Sigmoid colon (tissue), 7 donors: ENCODE results near the gene SLC25A11. TPM values are rescaled to one million over a fixed set of nuclear protein-coding genes. Genes with fewer than 3 reads are reported as not detected.
A peak's percentile ranks its signal among the peaks of the same experiment; 100 is the strongest.

ENCODE experiments used
- DNase-seq: peaks from one replicate; pipeline ENCODE4 v3.0.0-alpha.2; 2019
- H3K27ac ChIP-seq, 4 donors: fragments of 200-600 bp; sonication (generic); one replicate each; pipeline ENCODE4 v1.5.1; 2016 to 2019; ENCODE audit warnings: mild to moderate bottlenecking in 1 of 4
- H3K27me3 ChIP-seq, 3 donors: fragments of 200-600 bp; sonication (generic); one replicate each; pipeline ENCODE4 v1.5.1; 2019; ENCODE audit warnings: mild to moderate bottlenecking in 1 of 3
- H3K36me3 ChIP-seq, 4 donors: fragments of 200-600 bp; sonication (generic); one replicate each; pipeline ENCODE4 v1.5.1; 2016 to 2019
- H3K4me1 ChIP-seq, 4 donors: fragments of 200-600 bp; sonication (generic); one replicate each; pipeline ENCODE4 v1.5.1; 2017 to 2019
- H3K4me3 ChIP-seq, 4 donors: fragments of 200-600 bp; sonication (generic); one replicate each; pipeline ENCODE4 v1.5.1; 2017 to 2019; ENCODE audit warnings: mild to moderate bottlenecking in 2 of 4, moderate library complexity in 1 of 4
- H3K9me3 ChIP-seq, 4 donors: fragments of 200-600 bp in 3 of 4; sonication (generic) in 3 of 4; one replicate each; pipeline versions ENCODE4 v1.5.1 to v1.6.1; 2013 to 2019
- EP300 ChIP-seq, 4 donors: sonication (generic); formaldehyde crosslinking; IDR thresholded peaks; one replicate each; pipeline ENCODE4 v1.6.1; 2017; ENCODE audit warnings: antibody characterized with exemption in 4 of 4
- POLR2A ChIP-seq, 2 donors: fragments of 450-650 bp; IDR thresholded peaks; one replicate each; pipeline ENCODE4 v1.6.1; 2016; ENCODE audit warnings: antibody characterized with exemption in 2 of 2, mild to moderate bottlenecking in 2 of 2, moderate library complexity in 2 of 2
- POLR2AphosphoS5 ChIP-seq, 4 donors: sonication (generic); formaldehyde crosslinking; IDR thresholded peaks; one replicate each; pipeline ENCODE4 v1.6.1; 2017; ENCODE audit warnings: antibody characterized with exemption in 4 of 4
- WGBS, 2 donors: extraction: QIAGEN DNeasy Blood & Tissue Kit; methylation state at CpG; one replicate each; pipeline ENCODE4 v1.1.7; 2013; 5-methylcytosine and 5-hydroxymethylcytosine counted together
- intact Hi-C: fragments of 100-400 bp; cut with DNase I; formaldehyde crosslinking; loops from one replicate; pipeline ENCODE4 v1.15.1; 2023
- polyA plus RNA-seq, 3 donors: library from polyadenylated mRNA; stranded (reverse); fragments of 200-250 nt; gene quantifications; one replicate each; pipeline ENCODE4 v1.2.3, GENCODE V29; 2013
- total RNA-seq, 4 donors: library from RNA; depleted of rRNA; stranded (reverse); fragments of >200 nt; gene quantifications; one replicate each; pipeline ENCODE4 v1.1.0, GENCODE V29; 2016
- TF ChIP-seq, protein P1 (sequence below), 4 experiments: fragments of 450-650 bp in 3 of 4; fragments of 200-600 bp in 1 of 4; IDR thresholded peaks; one replicate each; pipeline ENCODE4 v1.5.1; 2016 to 2019; ENCODE audit warnings: antibody characterized with exemption in 4 of 4, mild to moderate bottlenecking in 3 of 4, moderate library complexity in 2 of 4
- donor health status: healthy with polysubstance abuse.
- donor health status: Bipolar disorder and iron deficiency.
- donor health status: healthy.

SLC25A11 gene
- total and polyA plus RNA-seq, 7 donors = 41.0 to 82.8 (median 57.7) TPM

DNA sequence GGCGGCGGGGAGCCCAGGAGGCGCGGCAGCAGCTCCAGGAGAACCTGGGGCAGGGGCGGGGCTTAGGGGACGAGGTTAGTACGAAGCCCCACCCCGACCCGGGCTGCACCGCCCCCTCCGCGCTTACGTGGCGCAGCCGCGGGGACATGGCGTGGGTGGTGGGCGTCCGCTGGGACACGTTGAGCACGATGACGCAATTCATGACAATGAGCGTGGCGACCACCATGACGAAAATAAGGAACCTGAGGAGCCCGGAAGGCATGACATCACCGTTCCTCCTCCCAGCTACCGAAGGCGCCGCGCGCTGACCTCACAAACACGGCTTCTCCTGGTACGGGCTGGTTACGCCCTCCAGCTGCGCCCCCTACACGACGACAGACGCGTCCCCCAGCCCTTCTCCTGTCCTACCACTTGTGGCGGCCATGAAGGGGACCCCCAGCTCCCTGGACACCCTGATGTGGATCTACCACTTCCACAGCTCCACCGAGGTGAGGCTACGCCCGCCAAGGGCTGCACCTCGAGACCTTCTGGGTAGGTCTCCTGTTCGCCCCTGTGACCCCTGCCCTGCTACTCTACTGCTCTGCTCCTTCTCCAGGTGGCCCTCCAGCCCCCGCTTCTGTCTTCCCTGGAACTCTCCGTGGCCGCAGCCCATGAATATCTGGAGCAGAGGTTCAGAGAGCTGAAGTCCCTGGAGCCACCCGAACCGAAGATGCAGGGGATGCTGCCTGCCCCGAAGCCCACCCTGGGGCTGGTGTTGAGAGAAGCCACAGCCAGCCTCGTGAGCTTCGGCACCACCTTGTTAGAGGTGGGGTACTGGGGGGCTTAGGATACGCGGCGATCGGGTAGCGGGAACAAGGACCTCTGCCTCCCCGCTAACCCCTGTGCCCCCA lies 40.3 kb downstream of the SLC25A11 start, which contains the start of gene C17orf107:
Gene C17orf107, plus strand, starts transcription at position 196 of the 890 bp plus-strand sequence. Its CDS starts 227 bp downstream, at position 423.
- Histone ChIP-seq H3K27me3 (peaks cover 28 to 68% (median 36%) of the 10 kb centered on the region in 3 donors), H3K27ac (peak within 1 kb of the TSS in 1 of 4 donors; percentile 23), H3K9me3 (no peaks in the 10 kb centered on the region), H3K4me3 (peak within 1 kb of the TSS; percentile 21 to 50 (median 40)), H3K4me1 (peaks cover 0 to 34% (median 19%) of the 10 kb centered on the region in 4 donors), H3K36me3 (peaks cover 21 to 28% (median 23%) of the 10 kb centered on the region in 4 donors)
- DNase-seq = peak; percentile 90
- TF ChIP-seq, protein P1, sequence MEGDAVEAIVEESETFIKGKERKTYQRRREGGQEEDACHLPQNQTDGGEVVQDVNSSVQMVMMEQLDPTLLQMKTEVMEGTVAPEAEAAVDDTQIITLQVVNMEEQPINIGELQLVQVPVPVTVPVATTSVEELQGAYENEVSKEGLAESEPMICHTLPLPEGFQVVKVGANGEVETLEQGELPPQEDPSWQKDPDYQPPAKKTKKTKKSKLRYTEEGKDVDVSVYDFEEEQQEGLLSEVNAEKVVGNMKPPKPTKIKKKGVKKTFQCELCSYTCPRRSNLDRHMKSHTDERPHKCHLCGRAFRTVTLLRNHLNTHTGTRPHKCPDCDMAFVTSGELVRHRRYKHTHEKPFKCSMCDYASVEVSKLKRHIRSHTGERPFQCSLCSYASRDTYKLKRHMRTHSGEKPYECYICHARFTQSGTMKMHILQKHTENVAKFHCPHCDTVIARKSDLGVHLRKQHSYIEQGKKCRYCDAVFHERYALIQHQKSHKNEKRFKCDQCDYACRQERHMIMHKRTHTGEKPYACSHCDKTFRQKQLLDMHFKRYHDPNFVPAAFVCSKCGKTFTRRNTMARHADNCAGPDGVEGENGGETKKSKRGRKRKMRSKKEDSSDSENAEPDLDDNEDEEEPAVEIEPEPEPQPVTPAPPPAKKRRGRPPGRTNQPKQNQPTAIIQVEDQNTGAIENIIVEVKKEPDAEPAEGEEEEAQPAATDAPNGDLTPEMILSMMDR (IDR thresholded peaks at IDR 0.05) = no peak
- TF ChIP-seq EP300 (IDR thresholded peaks at IDR 0.05) (no peak), POLR2A (IDR thresholded peaks at IDR 0.05) (no peak), POLR2AphosphoS5 (IDR thresholded peaks at IDR 0.05) (peak in 3 of 4 donors; percentile 21 to 65 (median 44))
- intact Hi-C loops = no loop called here
- 10 to 11% methylated on average over 60 of the region's 60 CpGs for WGBS, 2 donors

DNA sequence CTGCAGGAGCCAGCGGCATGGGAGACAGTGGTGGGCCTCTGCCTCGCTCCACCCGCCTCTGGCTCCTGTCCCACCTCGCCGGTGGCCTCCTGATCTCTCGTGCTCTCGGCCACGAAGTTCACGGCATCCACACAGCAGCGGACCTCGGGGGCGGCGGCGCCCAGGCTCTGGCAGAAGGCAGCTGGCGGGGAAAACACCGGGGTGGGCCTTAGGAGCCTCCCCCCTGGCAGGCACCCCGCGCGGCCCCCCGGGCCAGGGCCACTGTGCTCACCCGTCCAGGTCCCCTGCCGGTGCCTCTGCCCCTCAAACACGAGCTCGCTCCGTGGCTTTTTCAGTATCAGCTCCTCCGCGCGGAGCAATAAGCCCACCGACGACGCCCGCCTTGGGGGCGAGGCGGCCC lies 40.9 kb downstream of the SLC25A11 start:
- peak overlapping the region in 1 of 4 donors; percentile 23 for H3K27ac ChIP-seq

DNA sequence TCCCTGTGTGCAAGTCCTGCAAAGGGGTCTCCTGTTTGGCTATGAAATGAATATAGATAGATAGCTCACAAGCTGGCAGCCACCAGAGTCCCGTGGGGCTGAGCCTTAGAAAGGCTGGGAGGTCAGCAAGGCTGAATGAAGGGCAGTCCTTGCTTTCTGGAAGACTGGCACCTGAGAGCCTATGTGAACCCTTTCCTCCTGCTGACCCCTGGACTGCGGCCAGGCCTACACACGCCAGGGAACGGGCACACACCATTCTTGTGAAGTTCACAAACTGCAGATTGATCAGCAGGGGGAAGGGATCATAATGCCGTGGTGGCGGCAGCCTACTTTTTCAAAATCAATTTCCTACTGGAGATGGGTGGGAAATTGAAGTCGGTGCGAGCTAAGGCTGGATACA lies 41.5 kb downstream of the SLC25A11 start:
- Histone ChIP-seq H3K4me3 (no peak overlapping the region), H3K9me3 (no peaks in the 10 kb centered on the region), H3K27me3 (peaks cover 28 to 56% (median 29%) of the 10 kb centered on the region in 3 donors), H3K27ac (no peak overlapping the region), H3K36me3 (peaks cover 33 to 40% (median 36%) of the 10 kb centered on the region in 4 donors), H3K4me1 (peaks cover 0 to 34% (median 19%) of the 10 kb centered on the region in 4 donors)
- TF ChIP-seq POLR2A (IDR thresholded peaks at IDR 0.05) (no peak), POLR2AphosphoS5 (IDR thresholded peaks at IDR 0.05) (no peak), EP300 (IDR thresholded peaks at IDR 0.05) (no peak)
- TF ChIP-seq, protein P1 (IDR thresholded peaks at IDR 0.05) = no peak
- no peak for DNase-seq
- intact Hi-C loops = no loop called here
- 72 to 91% methylated on average over 8 of the region's 8 CpGs for WGBS, 2 donors

More for the DNA sequence above, 40.9 kb downstream of the SLC25A11 start:
- no peak for DNase-seq
- Histone ChIP-seq H3K9me3 (no peaks in the 10 kb centered on the region), H3K4me3 (peak overlapping the region; percentile 21 to 50 (median 40)), H3K27me3 (peaks cover 28 to 62% (median 31%) of the 10 kb centered on the region in 3 donors), H3K36me3 (peaks cover 27 to 34% (median 30%) of the 10 kb centered on the region in 4 donors), H3K4me1 (peaks cover 0 to 34% (median 19%) of the 10 kb centered on the region in 4 donors)
- 17 to 21% methylated on average over 34 of the region's 34 CpGs for WGBS, 2 donors
- intact Hi-C loops = no loop called here
- TF ChIP-seq, protein P1 (IDR thresholded peaks at IDR 0.05) = no peak
- TF ChIP-seq POLR2A (IDR thresholded peaks at IDR 0.05) = no peak
- no peak for TF ChIP-seq POLR2AphosphoS5 (IDR thresholded peaks at IDR 0.05)
- no peak for TF ChIP-seq EP300 (IDR thresholded peaks at IDR 0.05)

DNA sequence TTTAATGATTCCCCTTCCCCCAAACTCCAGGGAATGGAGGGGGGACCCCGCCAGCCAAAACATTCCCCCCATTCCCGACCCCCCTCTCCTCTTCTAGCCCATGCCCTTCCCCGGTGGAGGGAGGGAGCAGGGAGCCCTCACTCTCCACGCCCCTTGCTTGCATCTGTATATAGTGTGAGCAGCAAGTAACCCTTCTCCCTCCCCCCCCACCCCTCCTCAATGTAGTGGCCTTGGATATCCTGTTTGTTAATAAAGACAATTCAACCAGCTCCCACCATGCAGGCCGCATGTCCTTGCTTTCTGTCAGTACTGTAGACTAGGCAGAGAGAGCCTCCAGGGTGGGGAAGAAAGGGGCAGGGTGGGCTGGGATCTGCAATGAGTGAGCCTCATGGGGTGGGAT lies 42.1 kb downstream of the SLC25A11 start:
- peaks cover 0 to 34% (median 19%) of the 10 kb centered on the region in 4 donors for H3K4me1 ChIP-seq
- intact Hi-C loops = no loop called here
- TF ChIP-seq EP300 (IDR thresholded peaks at IDR 0.05) (no peak), POLR2A (IDR thresholded peaks at IDR 0.05) (no peak), POLR2AphosphoS5 (IDR thresholded peaks at IDR 0.05) (no peak)
- TF ChIP-seq, protein P1 (IDR thresholded peaks at IDR 0.05) = no peak
- H3K4me3 ChIP-seq = no peak overlapping the region
- H3K36me3 ChIP-seq = peaks cover 36 to 46% (median 41%) of the 10 kb centered on the region in 4 donors
- H3K27me3 ChIP-seq = peaks cover 28 to 51% (median 29%) of the 10 kb centered on the region in 3 donors
- no peak overlapping the region for H3K27ac ChIP-seq
- H3K9me3 ChIP-seq = no peaks in the 10 kb centered on the region
- no peak for DNase-seq
- 80 to 90% methylated on average over 5 of the region's 5 CpGs for WGBS, 2 donors
